ENCODE measurements around the gene ATF6B. TPM values are rescaled to one million over a fixed set of nuclear protein-coding genes. Genes with fewer than 3 reads are reported as not detected.

ATF6B gene
- total RNA-seq, 2 donors from 2014 or later, result 83.3 to 131 TPM

DNA sequence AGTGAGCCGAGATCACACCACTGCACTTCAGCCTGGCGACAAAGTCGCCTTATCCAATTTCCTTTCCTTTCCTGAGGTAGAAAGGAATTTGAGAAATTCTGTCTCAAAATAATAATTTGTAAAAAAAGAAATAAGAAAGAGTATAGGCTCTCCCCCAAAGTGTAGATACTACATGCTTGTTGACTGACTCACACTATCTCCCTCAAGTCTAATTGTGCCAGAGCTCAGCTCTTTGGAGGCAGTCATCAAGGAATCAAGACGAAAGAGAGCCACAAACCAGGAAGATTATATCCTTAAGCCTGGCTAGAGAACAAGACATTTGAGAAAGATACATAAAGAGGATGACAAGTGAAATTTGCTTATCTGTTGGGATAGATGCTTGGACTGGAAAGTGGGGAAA, 5.7 kb upstream of the ATF6B start:
- Histone ChIP-seq H3K36me3 (no peaks in the 10 kb centered on the region), H3K9ac (ENCODE audit: low read depth in 2 of 2, low read length in 2 of 2) (no peak overlapping the region), H3K4me1 (peaks cover 8% of the 10 kb centered on the region), H3K4me3 (no peak overlapping the region), H3K27ac (no peak overlapping the region), H3K27me3 (no peaks in the 10 kb centered on the region), H3K9me3 (no peaks in the 10 kb centered on the region)
- intact Hi-C loops (cut with DNase I), result no loop called here
- no peak for TF ChIP-seq CTCF (IDR thresholded peaks at IDR 0.05)
- DNase-seq, result no peak

DNA sequence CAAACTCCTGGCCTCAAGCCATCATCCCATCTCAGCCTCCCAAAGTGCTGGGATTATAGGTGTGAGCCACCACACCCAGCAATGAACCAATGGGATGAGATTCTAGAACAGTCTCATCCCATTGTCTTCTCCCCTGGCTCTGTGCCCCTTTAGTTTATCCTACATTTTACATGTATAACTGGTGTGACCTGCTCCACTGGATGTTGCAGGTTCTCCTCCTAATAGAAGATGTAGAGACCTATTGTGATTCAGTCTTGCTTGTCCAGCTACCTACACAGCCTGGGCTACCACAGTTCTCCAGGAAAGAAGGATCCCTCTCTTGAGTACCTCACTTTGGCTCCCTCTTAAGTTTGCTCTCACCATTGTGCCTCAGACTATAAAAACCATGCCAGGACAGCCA, 4.1 kb upstream of the ATF6B start:
- DNase-seq, result no peak
- Histone ChIP-seq H3K27ac (no peak overlapping the region), H3K9me3 (no peaks in the 10 kb centered on the region), H3K9ac (ENCODE audit: low read depth in 2 of 2, low read length in 2 of 2) (no peak overlapping the region), H3K4me1 (peaks cover 17% of the 10 kb centered on the region), H3K27me3 (no peaks in the 10 kb centered on the region), H3K36me3 (no peaks in the 10 kb centered on the region), H3K4me3 (no peak overlapping the region)
- intact Hi-C loops (cut with DNase I), result no loop called here
- no peak for TF ChIP-seq CTCF (IDR thresholded peaks at IDR 0.05)

- H3K4me1 ChIP-seq, result peaks cover 21% of the 10 kb centered on the region
- no peak overlapping the region for H3K4me3 ChIP-seq
- H3K9me3 ChIP-seq, result no peaks in the 10 kb centered on the region
- no peak overlapping the region for H3K27ac ChIP-seq
- no peak for DNase-seq
- no peaks in the 10 kb centered on the region for H3K27me3 ChIP-seq
- no peak for TF ChIP-seq CTCF (IDR thresholded peaks at IDR 0.05)
- H3K9ac ChIP-seq (ENCODE audit: low read depth in 2 of 2, low read length in 2 of 2), result no peak overlapping the region
- H3K36me3 ChIP-seq, result no peaks in the 10 kb centered on the region
- intact Hi-C loops (cut with DNase I), result no loop called here
Observed at GRCh38 chr6:32131439-32131948, 3.4 kb upstream of the ATF6B start.

- Histone ChIP-seq H3K4me1 (peaks cover 21% of the 10 kb centered on the region), H3K27ac (peak overlapping the region; percentile 75), H3K27me3 (no peaks in the 10 kb centered on the region), H3K36me3 (no peaks in the 10 kb centered on the region), H3K9me3 (no peaks in the 10 kb centered on the region), H3K9ac (ENCODE audit: low read depth in 2 of 2, low read length in 2 of 2) (peak overlapping the region; percentile 13 to 90), H3K4me3 (peak overlapping the region; percentile 33)
- no peak for DNase-seq
- no peak for TF ChIP-seq CTCF (IDR thresholded peaks at IDR 0.05)
- intact Hi-C loops (cut with DNase I), result no loop called here
Observed at GRCh38 chr6:32129297-32130088, 1.4 kb upstream of the ATF6B start.

DNA sequence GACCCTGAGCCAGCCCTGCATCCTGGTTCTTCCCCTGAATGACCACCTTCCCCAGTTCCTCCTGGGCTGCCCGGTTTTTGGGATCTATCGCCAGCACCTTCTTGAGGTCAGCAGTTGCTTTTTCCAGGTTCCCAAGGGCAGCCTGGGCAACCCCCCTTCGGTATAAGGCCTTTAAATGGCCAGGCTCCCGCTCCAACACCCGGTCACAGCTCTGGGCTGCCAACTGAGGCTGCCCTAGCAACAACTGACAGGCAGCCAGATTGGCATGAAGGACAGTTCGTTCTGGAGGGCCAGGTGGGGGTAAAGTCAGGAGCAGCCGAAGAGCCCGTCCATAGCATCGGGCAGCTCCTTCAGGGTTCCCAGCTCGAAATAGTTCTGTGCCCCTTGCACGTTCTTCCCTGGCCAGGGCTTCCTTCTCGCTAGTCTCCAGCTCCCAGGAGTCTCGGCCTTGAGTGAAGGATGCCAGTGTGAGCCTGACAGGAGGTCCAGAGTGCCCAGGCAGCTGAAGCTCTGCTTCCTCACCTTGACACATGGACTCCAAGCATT, 778 bp upstream of the ATF6B start:
- no peaks in the 10 kb centered on the region for H3K27me3 ChIP-seq
- intact Hi-C loops (cut with DNase I), result no loop called here
- H3K4me1 ChIP-seq, result peaks cover 21% of the 10 kb centered on the region
- H3K9ac ChIP-seq (ENCODE audit: low read depth in 2 of 2, low read length in 2 of 2), result peak overlapping the region; percentile 13 to 90
- H3K9me3 ChIP-seq, result no peaks in the 10 kb centered on the region
- H3K4me3 ChIP-seq, result peak overlapping the region; percentile 33
- no peaks in the 10 kb centered on the region for H3K36me3 ChIP-seq
- TF ChIP-seq CTCF (IDR thresholded peaks at IDR 0.05), result no peak
- DNase-seq, result no peak
- peak overlapping the region; percentile 75 for H3K27ac ChIP-seq

Measured in colonic mucosa (tissue), 4 donors.